ENCODE results near the gene KRT33B.
"Not testable (repeated sequence)": the region's sequence is repeated elsewhere in the genome, so short reads cannot be mapped to it uniquely, and the experiment has no call there.

Gene KRT33B

DNA sequence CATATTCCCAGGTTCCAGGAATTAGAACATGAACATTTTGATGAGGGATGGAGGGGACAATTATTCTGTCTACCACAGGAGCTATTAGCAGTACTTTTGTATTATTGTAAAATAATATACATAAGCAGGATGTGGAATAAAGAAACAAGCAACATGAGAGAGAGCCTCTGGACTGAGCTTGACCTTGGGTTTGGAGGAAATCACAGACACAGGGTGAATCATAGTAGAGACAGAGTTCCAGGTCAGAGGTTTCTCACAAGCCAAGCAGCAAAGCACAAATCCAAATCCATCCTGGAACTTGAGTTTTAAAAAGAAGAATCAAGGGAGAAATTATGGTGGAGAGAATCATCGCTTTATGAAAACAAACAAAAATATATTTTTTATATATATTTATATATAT lies 22.7 kb upstream of the KRT33B start:
- TF ChIP-seq, protein P1, sequence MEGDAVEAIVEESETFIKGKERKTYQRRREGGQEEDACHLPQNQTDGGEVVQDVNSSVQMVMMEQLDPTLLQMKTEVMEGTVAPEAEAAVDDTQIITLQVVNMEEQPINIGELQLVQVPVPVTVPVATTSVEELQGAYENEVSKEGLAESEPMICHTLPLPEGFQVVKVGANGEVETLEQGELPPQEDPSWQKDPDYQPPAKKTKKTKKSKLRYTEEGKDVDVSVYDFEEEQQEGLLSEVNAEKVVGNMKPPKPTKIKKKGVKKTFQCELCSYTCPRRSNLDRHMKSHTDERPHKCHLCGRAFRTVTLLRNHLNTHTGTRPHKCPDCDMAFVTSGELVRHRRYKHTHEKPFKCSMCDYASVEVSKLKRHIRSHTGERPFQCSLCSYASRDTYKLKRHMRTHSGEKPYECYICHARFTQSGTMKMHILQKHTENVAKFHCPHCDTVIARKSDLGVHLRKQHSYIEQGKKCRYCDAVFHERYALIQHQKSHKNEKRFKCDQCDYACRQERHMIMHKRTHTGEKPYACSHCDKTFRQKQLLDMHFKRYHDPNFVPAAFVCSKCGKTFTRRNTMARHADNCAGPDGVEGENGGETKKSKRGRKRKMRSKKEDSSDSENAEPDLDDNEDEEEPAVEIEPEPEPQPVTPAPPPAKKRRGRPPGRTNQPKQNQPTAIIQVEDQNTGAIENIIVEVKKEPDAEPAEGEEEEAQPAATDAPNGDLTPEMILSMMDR (IDR thresholded peaks at IDR 0.05), result no peak

DNA sequence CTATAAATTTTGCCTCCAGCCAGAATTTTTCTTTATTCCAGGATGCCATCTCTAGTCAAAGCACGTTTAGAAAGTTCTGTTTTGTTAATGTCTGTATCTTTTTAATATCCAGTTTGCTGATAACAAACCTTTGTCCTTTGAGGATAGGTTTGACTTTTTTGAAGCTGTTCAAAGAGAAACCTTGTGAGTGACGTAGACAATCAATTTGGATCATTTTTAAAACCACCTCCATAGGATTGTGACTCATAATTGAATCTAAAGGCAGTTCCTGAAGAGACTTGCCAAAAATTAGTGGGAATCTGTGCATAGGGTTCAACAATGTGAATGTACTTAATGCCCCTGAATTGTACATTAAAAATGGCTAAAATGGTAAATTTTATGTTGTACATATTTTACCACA lies 21.9 kb upstream of the KRT33B start:
- TF ChIP-seq, protein P1 (IDR thresholded peaks at IDR 0.05), result no peak

DNA sequence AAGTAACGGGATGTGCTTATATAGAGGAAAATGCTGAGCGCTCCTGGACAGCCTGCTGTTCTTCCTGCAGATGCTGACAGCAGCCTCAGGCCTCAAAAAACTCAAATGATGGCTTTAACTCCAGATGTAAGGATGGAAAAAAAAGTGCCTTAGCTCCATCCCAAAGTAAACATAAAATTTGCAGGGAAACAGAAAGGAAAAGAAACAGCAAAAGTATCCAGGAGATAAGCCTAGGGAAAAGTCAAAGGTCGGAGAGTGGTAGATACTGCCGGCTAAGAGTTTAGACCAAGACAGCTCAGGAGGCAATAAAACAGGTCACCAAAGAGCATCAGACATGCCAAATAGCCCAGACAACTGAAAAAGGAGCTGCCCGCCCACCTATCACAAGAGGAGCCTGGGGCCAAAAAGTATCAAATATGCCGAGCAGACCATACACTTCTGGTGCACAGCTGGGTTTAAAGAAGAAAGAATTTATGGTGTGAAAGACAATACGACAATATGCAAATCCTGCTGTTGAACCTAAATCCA lies 20.9 kb upstream of the KRT33B start:
- TF ChIP-seq, protein P1 (IDR thresholded peaks at IDR 0.05), result no peak

DNA sequence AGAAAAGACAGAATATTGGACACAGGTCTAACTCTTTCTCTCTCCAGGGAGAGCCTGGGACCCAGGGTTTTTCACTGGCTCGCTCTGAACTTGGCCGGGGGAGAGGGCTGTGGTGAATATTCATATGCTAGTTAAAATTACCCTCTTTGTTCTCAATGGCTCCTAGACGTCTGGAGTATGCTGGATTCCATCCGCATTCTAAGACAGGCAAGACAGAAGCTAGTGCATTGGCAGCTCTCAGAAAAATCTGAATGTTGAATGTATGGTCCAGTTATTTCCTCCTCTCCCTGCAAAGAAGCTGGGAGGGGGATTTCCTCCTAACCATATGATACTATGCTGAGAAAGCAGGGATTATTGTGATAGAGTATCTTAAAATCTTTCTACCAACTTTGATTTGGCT lies 18.1 kb upstream of the KRT33B start:
- TF ChIP-seq, protein P1 (IDR thresholded peaks at IDR 0.05), result no peak

DNA sequence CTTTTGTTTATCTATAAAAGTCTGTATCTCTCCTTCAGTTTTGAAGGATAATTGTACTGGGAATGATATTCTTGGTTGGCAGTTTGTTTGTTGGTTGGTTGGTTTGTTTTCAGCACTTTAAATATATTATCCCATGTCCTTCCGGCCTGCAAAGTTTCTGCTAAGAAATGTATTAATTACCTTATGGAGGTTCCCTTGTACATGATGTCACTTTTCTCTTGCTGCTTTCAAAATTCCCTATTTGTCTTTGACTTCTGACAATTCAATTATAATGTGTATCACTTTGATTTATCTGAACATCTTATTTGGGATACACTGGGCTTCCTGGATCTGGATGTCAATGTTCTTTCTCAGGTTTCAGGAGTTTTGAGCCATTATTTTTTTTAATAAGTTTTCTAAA lies 16.6 kb upstream of the KRT33B start:
- TF ChIP-seq, protein P1 (IDR thresholded peaks at IDR 0.05), result no peak

DNA sequence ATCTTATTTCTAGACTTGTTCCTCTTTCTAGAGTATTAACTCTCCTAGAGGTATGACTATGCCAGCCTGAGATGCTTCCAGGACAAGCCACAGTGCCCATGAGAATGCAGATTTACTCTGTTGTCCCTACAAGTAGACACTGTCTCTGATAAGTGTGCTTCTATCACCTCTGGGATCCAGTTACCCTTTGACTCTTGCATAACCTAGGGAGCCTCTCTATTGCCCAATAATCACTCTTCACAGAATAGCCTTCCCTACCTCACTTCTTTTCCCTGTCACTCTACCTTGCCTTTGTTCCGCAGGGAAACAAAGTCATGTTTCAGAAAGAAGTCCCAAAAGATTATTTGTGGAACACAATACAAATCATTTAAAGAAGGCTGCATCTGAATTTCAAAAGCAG lies 14.1 kb upstream of the KRT33B start:
- TF ChIP-seq, protein P1 (IDR thresholded peaks at IDR 0.05), result no peak

DNA sequence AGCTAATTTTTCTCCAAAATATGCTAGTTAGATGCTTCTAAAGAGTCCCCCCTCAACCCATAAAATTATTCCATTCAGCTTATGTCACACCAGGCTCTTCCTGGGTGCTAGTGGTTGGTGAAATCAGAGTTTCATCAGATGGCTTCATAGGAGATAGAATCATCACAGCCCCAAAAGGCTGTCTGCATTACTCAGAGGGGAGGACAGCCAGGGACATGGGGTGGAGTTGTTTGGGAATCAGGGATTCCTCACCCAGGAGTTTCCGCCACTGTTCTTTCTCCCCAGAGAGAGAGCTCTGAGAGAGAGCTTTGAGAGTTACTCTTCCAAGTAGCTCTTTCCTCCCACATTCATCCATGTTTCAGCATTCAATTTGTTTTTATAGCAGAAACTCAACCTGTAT lies 12.8 kb upstream of the KRT33B start:
- TF ChIP-seq, protein P1 (IDR thresholded peaks at IDR 0.05), result no peak

DNA sequence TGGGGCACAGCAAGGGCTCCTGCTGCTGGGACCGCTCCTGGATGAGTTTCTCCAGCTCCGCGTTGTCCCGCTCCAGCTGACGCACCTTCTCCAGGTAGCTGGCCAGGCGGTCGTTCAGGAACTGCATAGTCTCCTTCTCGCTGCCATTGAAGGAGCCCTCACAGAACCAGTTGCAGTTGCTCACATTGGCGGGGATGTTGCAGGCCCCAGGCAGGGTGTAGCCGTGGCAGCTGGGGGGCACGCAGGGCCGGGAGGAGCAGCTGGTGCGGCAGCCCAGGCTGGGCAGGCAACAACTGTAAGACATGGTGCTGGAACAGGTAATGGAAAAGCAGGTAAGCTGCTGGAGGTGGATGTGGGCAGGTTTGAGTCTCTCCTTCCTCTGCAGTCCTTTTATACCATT lies 12.3 kb upstream of the KRT33B start, which contains the start of gene KRT34:
TSS of gene KRT34 (minus strand) at position 364 of the 400 bp plus-strand sequence. CDS start at position 304, 60 bp downstream.
- TF ChIP-seq, protein P1 (IDR thresholded peaks at IDR 0.05), result not testable (repeated sequence)
